ENCODE data around the gene TSTD1.

The TSTD1 gene

DNA sequence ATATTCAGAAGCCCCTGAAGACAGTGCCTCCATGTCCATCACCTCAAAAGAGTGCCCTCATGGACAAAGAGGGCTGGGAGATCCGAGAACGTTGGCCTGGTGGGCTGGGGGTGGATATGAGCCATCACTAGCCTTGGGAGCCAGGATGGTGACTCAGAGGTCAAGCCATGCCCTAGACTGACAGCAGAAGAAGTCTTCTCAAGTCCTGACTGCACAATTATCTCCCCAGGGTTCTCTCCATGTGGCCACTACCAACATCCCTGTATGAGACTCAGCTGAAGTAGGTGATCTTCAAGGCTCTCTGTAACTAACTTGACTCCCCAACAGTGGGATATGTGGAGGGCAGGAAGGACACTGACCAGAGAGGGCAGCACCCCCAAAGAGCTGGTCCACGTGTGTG, 14.1 kb upstream of the TSTD1 start:
- H3K4me3 Mint-ChIP-seq = no peak overlapping the region
- no peaks in the 10 kb centered on the region for H3K9me3 Mint-ChIP-seq (ENCODE audit: low read depth)
- peak overlapping the region; percentile 70 for H3K27ac Mint-ChIP-seq
- no peaks in the 10 kb centered on the region for H3K27me3 Mint-ChIP-seq
- H3K4me1 Mint-ChIP-seq (ENCODE audit: low read depth) = peaks cover 22% of the 10 kb centered on the region
- H3K36me3 Mint-ChIP-seq = peaks cover 2% of the 10 kb centered on the region

DNA sequence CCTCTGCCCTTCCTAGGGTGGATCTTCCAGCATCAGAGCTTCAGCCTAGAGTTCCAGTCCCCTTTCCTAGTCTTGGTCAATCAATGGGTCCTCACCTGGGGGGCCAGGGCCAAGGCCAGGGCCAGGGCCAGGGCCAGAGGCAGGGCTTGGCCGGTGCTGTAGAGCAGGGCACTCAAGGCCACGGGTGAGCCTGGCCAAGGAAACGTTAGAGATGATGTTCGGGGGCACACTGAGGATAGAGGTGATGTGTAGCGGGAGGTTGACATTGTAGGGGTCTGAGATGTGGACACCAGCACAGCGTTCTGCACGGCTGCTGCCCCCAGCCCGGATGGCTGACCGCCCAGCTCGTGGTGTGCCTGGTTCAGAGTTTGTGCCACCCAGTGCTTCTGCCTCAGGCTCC, 12.5 kb upstream of the TSTD1 start:
- no peak overlapping the region for H3K4me3 Mint-ChIP-seq
- no peak overlapping the region for H3K27ac Mint-ChIP-seq
- no peaks in the 10 kb centered on the region for H3K9me3 Mint-ChIP-seq (ENCODE audit: low read depth)
- H3K4me1 Mint-ChIP-seq (ENCODE audit: low read depth) = peaks cover 16% of the 10 kb centered on the region
- no peaks in the 10 kb centered on the region for H3K27me3 Mint-ChIP-seq
- peaks cover 2% of the 10 kb centered on the region for H3K36me3 Mint-ChIP-seq

DNA sequence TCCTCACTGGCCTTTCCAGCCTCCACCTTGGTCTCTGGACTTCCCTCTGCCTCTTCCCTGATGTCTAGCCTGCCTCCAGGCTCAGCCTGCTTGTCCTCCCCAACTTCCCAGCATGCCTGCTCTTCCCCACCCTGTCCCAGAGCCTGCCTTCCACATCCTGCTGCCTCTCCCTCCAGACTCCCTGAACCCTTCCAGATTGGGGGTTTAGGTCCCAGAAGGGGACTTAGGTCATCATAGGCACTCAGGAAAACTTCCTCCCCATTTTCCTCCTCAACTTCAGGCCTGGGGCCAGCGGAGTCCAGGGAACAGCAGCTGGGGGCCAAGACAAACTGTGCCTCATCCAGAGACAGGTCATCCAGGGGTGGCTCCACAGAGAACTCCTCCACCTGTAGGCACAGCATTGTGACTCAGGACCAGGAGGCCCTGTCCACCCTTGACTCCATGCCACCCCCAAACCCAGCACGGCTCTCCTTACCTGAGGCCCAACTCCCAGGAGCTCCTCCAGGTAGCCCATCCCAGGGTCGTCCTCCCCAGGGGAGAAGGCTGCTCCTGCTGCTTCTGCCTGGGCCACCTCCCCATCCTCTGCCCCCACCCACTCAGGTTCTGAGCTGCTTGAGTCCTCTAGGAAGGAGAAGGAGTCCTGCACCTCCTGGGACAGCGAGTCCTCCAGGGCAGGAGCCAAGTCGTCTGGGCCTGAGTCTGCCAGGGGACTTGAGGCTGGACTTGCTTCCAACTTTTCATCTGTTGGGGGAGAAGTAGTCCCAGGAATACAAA, 10.4 kb upstream of the TSTD1 start:
- peaks cover 30% of the 10 kb centered on the region for H3K4me1 Mint-ChIP-seq (ENCODE audit: low read depth)
- no peaks in the 10 kb centered on the region for H3K9me3 Mint-ChIP-seq (ENCODE audit: low read depth)
- peak overlapping the region; percentile 47 for H3K27ac Mint-ChIP-seq
- peaks cover 2% of the 10 kb centered on the region for H3K36me3 Mint-ChIP-seq
- no peak overlapping the region for H3K4me3 Mint-ChIP-seq
- no peaks in the 10 kb centered on the region for H3K27me3 Mint-ChIP-seq

DNA sequence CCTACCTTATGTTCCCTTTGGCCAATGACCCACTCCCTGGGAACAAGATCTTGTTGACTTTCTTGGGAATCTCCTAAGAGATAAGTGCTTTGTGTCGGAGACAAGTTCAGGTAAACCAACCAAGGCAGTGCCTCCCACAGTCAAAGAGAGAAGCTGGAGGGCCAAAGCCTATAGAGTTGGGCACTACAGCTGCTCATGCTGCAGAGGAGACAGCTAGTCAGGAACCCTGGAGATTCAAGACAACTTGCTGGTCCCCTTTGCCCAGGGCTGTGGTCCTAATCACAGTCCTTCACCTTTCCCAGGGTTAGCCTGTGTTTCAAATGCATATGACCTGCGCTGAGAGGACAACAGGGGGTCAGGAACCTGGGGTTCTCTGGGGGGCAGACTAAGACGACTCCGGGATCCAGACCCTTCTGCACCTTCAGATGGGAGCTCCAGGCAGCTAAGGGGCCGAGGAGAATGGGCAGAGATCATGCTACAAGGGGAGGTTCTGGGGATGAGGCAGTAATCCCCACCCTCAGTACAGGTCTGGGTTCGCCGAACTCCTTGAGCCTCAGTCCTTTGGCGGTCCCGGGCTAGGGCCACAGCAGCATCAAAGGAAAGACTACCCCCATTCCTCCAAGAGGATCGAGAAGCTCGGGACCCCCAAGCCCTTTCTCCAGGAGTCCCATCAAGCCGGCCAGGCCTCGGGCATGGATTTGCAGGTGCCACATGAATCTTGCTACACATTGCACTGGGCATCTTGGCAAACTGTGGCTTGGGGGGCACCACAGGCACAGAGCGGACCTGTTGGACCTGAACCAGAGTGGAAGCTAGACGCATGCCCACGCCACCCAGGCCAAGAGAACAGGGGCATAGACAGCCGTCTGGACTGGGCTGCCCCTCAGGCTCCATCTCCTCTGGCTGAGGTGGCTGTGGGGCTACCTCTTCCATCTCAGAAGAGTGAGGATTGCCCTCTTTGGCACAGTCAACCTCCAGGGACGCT, 9.0 kb upstream of the TSTD1 start:
- Mint-ChIP-seq H3K4me1 (ENCODE audit: low read depth) (peaks cover 34% of the 10 kb centered on the region), H3K27ac (peak overlapping the region; percentile 98), H3K4me3 (no peak overlapping the region), H3K36me3 (peaks cover 4% of the 10 kb centered on the region), H3K27me3 (no peaks in the 10 kb centered on the region), H3K9me3 (ENCODE audit: low read depth) (no peaks in the 10 kb centered on the region)

DNA sequence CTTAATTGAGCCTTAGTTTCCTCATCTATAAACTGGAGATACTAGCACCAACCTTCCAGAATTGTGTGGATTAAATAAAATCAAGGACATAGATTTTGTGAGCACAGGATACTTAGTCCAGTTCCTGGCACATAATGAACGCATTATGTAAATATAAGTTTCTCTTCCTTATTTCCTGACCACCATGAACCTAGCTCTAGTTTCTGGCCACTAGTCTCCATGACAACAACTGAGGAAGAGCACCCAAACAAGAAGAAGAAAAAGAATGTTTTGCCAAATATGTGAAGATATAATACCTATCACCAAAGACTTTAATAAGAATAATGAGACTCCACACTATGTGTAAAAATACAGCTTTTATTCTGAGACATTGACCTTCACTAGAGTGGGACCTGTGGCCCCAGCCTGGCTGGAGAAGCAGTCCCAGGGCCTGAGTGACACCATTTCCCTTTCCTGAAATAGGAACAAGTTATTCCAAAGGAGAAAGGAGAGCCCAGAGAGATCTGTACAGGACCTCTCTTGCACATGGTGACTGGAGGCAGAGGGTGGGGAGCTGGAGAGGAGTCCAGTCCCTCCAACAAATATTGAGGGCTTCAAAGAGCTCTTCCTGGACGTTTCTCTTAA, 8.0 kb upstream of the TSTD1 start:
- Mint-ChIP-seq H3K36me3 (peaks cover 7% of the 10 kb centered on the region), H3K4me1 (ENCODE audit: low read depth) (peaks cover 38% of the 10 kb centered on the region), H3K4me3 (peak overlapping the region; percentile 93), H3K9me3 (ENCODE audit: low read depth) (no peaks in the 10 kb centered on the region), H3K27ac (peak overlapping the region; percentile 98), H3K27me3 (no peaks in the 10 kb centered on the region)

DNA sequence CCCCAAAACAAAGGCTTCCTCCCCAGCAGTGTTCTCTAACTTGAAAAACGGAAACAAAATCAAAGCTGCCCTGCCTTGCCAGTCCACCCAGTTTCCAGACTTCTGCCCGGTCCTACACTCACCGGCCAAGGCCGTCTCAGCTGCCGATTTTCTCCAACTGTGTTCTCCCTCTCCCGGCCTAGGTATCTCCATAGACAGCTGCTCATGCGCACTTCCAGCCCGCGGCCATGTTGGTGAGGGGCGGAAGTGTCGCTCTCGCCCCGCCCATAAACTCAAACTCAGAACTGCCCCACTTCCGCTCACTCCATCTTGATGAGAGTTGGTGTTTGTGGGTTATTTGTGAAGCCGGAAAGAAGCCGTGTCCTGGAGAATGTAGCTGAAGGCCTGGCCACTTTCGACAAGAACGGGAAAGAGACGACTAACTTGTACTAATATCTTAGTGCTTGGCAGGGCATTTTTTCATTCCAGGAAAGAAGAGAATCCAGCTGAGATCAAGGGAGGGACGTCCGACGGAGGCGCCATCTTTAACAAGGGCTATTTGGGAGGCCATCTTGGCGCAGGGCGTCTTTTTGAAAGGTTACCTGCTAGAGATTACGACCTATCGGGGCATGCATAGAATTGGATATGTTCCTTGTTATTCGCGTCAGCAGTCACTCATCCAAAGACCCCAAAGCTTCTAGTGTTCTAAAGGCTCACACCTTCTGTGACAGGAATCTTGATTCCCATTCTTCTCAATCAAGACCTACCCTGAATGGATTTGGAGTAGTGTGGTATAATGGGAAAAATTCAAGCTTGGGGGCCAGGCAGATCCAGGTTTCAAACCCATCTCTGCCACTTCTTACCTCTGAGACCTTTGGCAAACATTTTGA, 7.2 kb upstream of the TSTD1 start, which contains the start of gene USF1:
USF1 (minus strand) TSS at position 242 of the 869 bp plus-strand sequence. CDS start 2,702 bp downstream, outside the sequence.
- Mint-ChIP-seq H3K4me1 (ENCODE audit: low read depth) (peaks cover 43% of the 10 kb centered on the region), H3K4me3 (peak within 1 kb of the TSS; percentile 93), H3K36me3 (peaks cover 7% of the 10 kb centered on the region)

DNA sequence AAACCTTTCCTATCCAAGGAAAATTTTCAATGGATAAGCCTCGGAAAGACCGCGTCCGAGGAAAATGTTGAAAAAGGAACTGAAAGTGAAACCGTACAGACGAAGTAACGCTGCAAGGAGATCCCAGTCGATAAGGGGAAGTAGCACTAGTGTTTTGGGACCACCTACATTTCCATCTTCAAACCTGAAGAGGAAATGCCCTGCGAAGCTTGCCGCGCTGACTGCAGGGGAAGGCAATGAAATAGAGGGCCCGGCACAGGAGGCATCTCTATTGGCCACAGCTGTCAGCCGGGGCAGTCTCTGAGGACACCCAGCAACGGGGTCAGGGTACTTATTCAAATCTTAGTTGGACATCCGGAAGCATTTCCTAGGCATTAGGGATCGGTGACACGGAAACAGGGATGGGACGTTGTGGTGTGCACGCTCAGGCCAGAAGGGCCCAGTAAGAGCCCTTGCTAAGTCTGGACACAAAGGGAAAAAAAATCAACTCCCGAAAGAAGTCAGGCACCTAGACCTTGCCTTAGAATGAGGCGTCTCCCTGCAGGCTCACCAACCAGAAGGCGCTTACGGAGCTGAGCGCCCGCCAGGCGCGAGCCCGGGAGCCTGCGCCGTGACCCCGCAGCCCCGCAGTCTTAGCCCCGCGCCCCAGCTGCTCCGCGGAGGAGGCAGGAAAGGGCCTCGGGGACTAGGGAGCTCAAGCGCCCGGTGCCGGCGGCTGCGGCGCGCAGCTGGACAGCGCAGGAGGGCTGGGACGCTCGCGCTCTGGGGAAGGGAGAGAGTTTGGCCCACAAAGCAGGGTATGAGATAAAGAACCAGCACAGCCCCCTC, 6.4 kb upstream of the TSTD1 start:
- peaks cover 7% of the 10 kb centered on the region for H3K36me3 Mint-ChIP-seq
- H3K4me3 Mint-ChIP-seq = peak overlapping the region; percentile 93
- H3K27ac Mint-ChIP-seq = peak overlapping the region; percentile 98
- peaks cover 46% of the 10 kb centered on the region for H3K4me1 Mint-ChIP-seq (ENCODE audit: low read depth)
- H3K9me3 Mint-ChIP-seq (ENCODE audit: low read depth) = no peaks in the 10 kb centered on the region
- H3K27me3 Mint-ChIP-seq = no peaks in the 10 kb centered on the region

More for the DNA sequence above, 7.2 kb upstream of the TSTD1 start, which contains the start of gene USF1:
- H3K27me3 Mint-ChIP-seq = no peaks in the 10 kb centered on the region
- no peaks in the 10 kb centered on the region for H3K9me3 Mint-ChIP-seq (ENCODE audit: low read depth)
- peak within 1 kb of the TSS; percentile 98 for H3K27ac Mint-ChIP-seq

DNA sequence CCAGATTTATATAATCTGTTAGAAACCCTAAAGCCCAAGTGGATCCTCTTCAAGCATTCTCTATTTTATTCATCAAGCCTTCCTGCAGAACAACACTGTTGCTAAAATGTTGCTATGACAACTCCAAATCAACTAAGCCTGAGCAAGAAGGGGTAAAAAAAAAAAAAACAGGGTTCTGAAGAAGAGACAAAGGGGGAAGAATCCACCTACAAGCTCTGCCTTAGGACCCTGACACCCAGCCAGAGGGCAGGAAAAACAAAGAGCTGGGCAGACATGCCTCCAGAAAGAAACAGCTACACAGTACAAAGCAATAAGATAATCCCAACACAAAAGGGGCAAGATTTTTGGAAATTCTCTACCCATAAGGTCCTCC, 5.8 kb upstream of the TSTD1 start:
- H3K36me3 Mint-ChIP-seq = peaks cover 9% of the 10 kb centered on the region
- no peaks in the 10 kb centered on the region for H3K27me3 Mint-ChIP-seq
- H3K4me3 Mint-ChIP-seq = peak overlapping the region; percentile 93
- H3K9me3 Mint-ChIP-seq (ENCODE audit: low read depth) = no peaks in the 10 kb centered on the region
- H3K27ac Mint-ChIP-seq = peak overlapping the region; percentile 98
- H3K4me1 Mint-ChIP-seq (ENCODE audit: low read depth) = peaks cover 51% of the 10 kb centered on the region

DNA sequence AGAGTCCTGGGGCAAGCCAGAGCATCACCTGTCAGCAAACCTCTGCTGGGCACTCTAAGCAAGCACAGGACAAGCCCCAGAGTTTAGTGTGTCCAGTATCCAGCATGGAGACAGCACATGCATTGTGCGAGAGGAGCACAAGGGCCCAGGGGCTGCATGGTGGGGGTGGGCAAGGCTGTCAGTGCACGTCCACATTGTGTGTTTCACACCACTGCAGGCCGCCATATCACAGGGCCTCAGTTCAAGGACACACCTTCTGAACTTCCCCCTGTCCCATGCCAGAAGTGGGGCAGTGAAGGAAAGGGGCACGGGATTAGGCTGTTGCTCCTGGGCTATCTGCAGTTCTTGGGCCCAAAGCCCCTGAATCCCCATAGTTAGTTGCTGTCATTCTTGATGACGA, 782 bp upstream of the TSTD1 start:
- Mint-ChIP-seq H3K27me3 (no peaks in the 10 kb centered on the region), H3K9me3 (ENCODE audit: low read depth) (no peaks in the 10 kb centered on the region), H3K4me1 (ENCODE audit: low read depth) (peaks cover 53% of the 10 kb centered on the region), H3K27ac (peak overlapping the region; percentile 89), H3K4me3 (peak overlapping the region; percentile 72), H3K36me3 (peaks cover 9% of the 10 kb centered on the region)

DNA sequence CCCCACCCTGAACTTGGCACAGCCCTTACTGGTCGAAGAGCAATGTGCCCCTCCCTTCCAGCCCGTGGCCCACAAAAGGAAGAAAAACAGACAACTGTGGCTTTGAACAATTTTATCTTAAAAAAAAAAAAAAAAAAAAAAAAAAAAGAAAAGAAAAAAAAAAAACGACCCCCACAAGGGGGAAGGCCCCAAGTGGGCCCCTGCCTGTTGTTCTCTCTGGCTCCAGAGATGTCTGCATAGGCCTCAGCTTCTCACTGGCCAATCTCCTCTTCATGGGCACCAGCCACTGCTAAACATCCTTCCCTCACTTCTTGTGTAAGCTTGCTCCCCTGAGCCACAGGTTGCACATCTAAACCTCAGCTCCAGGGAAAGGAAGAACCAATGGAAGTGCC, 386 bp upstream of the TSTD1 start:
- H3K27me3 Mint-ChIP-seq = no peaks in the 10 kb centered on the region
- peak overlapping the region; percentile 91 for H3K4me3 Mint-ChIP-seq
- H3K4me1 Mint-ChIP-seq (ENCODE audit: low read depth) = peaks cover 49% of the 10 kb centered on the region
- H3K36me3 Mint-ChIP-seq = peaks cover 9% of the 10 kb centered on the region
- H3K9me3 Mint-ChIP-seq (ENCODE audit: low read depth) = no peaks in the 10 kb centered on the region
- peak overlapping the region; percentile 93 for H3K27ac Mint-ChIP-seq

DNA sequence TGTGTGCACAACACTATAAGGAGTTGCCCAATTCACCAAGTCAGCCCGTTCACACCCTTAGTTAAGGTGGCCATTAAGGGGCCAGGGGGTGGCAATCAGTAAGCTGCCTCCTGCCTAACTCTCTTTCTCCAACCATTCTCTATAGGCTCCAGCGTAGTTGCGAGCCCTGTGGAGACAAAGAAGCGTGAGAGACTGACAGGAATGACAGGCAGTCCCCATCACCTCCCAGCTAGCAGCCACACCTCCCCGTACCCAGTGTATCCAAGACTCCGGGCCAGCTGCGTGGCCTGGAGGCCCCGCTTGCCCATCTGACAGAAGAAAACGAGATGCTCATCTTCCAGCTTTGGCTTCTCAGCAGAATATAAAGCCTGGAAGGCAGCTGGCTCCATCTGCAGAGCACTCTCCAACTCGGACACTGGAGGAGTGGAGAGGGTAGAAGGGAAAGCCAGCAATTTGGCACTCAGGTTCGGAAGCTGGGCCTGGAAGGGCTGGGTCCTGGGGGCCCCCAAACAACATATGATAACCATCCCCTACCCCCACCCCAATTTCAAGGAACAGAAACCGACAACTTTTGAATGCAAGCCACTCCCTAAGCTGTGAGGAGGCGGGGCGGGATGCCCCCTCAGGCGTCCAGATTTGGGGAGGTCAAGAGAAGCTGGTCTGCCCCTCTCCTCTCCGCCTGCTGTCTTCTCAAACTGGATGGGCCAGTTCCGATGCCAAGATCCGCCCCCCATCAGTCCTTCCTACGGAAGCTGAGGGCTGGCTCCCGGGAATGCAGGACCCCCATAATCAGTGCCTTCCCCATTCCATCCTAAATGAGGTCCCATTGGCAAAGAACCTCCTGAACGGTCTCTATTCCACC, 872 bp downstream of the TSTD1 start:
- no peaks in the 10 kb centered on the region for H3K9me3 Mint-ChIP-seq (ENCODE audit: low read depth)
- H3K27me3 Mint-ChIP-seq = no peaks in the 10 kb centered on the region

DNA sequence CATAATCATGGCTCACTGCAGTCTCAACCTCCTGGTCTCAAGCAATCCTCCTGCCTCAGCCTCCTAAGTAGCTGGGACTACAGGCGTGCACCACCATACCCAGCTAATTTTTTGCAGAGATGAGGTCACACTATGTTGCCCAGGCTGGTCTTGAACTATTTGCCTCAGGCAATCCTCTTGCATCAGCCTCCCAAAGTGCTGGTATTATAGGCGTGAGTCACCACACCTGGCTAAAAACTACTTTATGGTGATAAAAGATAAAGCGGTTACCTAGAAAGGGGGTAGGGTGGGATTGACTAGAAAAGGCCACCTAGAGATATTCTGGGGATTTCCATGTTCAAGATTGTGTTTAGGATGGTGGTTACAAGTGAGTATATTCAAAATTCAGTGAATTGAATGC, 5.0 kb downstream of the TSTD1 start:
- peak overlapping the region; percentile 41 for H3K27ac Mint-ChIP-seq
- peaks cover 7% of the 10 kb centered on the region for H3K36me3 Mint-ChIP-seq
- no peaks in the 10 kb centered on the region for H3K9me3 Mint-ChIP-seq (ENCODE audit: low read depth)
- peaks cover 33% of the 10 kb centered on the region for H3K4me1 Mint-ChIP-seq (ENCODE audit: low read depth)
- peak overlapping the region; percentile 32 for H3K4me3 Mint-ChIP-seq
- H3K27me3 Mint-ChIP-seq = no peaks in the 10 kb centered on the region

More for the DNA sequence above, 872 bp downstream of the TSTD1 start:
- Mint-ChIP-seq H3K4me3 (peak overlapping the region; percentile 91), H3K36me3 (peaks cover 10% of the 10 kb centered on the region), H3K27ac (peak overlapping the region; percentile 73), H3K4me1 (ENCODE audit: low read depth) (peaks cover 49% of the 10 kb centered on the region)

DNA sequence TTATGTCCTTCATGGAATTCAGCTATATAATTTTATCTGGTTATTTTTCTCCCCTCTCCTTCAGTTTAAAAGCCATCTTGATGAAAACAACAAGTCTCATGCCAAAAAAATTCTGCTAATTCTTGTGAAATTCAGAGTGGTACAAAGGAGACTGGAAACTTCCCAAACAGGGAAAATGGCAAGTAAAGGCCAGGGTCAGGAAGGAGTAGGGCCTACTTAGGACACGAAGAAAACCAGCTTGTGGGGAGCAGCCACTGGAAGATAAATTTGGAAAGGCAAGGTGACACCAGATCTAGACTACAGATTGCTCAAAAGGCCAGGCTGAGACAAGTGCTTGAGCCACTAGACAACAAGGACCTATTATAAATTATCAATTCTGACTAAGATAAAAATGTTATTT, 6.4 kb downstream of the TSTD1 start:
- Mint-ChIP-seq H3K4me3 (peak overlapping the region; percentile 53), H3K4me1 (ENCODE audit: low read depth) (peaks cover 26% of the 10 kb centered on the region), H3K9me3 (ENCODE audit: low read depth) (no peaks in the 10 kb centered on the region), H3K27me3 (no peaks in the 10 kb centered on the region), H3K27ac (peak overlapping the region; percentile 89), H3K36me3 (peaks cover 7% of the 10 kb centered on the region)
